PC-3 (cell line): ENCODE results near the gene UTP14C. TPM values are rescaled to one million over a fixed set of nuclear protein-coding genes. Genes with fewer than 3 reads are reported as not detected.

Experiments used
- total RNA-seq: library from RNA; depleted of rRNA; stranded (reverse); fragments of >200 nt; gene quantifications from 2 replicates; pipeline ENCODE4 v1.2.3, GENCODE V29; 2014; rRNA removed

The UTP14C gene
- total RNA-seq, 1 experiment from 2014 or later = 5.0 TPM

Other genes with a start within 250 kb of the UTP14C start
- 1.2 and 2.6 TPM in 2 replicates for gene DHRS12, start 220.5 kb upstream of the UTP14C start, total RNA-seq
- gene TMEM272, start 179.5 kb upstream of the UTP14C start, total RNA-seq = 0.06 and 0.07 TPM in 2 replicates
- gene CCDC70, start 162.7 kb upstream of the UTP14C start, total RNA-seq = not detected in 2 replicates
- 4.4 and 5.2 TPM in 2 replicates for gene ATP7B, start 13.2 kb upstream of the UTP14C start, total RNA-seq
- gene ALG11, start 12.3 kb upstream of the UTP14C start, total RNA-seq = 7.3 and 9.0 TPM in 2 replicates
- gene NEK5, start 104.4 kb downstream of the UTP14C start, total RNA-seq = 0.07 TPM in 1 of 2 replicates, not detected in the other
- 3.9 and 6.9 TPM in 2 replicates for gene NEK3, start 134.9 kb downstream of the UTP14C start, total RNA-seq